GM12878 (cell line): Measurements from ENCODE around the gene MAP2K2. TPM values are rescaled to one million over a fixed set of nuclear protein-coding genes. Genes with fewer than 3 reads are reported as not detected.

ENCODE experiments used
- ATAC-seq: fragments of 200-7000 bp; cut with Tn5 transposase; 3 replicates; pipeline ENCODE4 v1.9.1; 2020; ENCODE audit warnings: mild to moderate bottlenecking, moderate library complexity
- BruUV-seq: library from RNA; stranded (reverse); fragments of 400-500 nt; replicated peaks from 2 replicates; lab custom pipeline; 2021; lab: Mats Ljungman, UMichigan
- CTCF ChIA-PET: fragments of 300-600 bp; sonication (Branson Sonifier 250); formaldehyde crosslinking; extraction: SDS; loops from one replicate; lab custom pipeline; 2021; ENCODE audit warnings: inconsistent platforms; lab: Yijun Ruan, JAX
- POLR2A ChIA-PET: fragments of 350-600 bp; formaldehyde crosslinking; extraction: SDS; loops from one replicate; lab custom pipeline; 2021; ENCODE audit warnings: inconsistent platforms; lab: Charles Lee
- RAD21 ChIA-PET: fragments of 300-600 bp; sonication (Branson Sonifier 250); formaldehyde crosslinking; loops from one replicate; lab custom pipeline; 2023; ENCODE audit warnings: antibody characterized with exemption; ENCODE audit not compliant: unreplicated experiment; lab: Charles Lee
- SMC1A ChIA-PET: fragments of 300-600 bp; sonication (Branson Sonifier 250); formaldehyde crosslinking; loops from one replicate; lab custom pipeline; 2023; ENCODE audit not compliant: unreplicated experiment, uncharacterized antibody; lab: Charles Lee
- DNase-seq: peaks from one replicate; pipeline ENCODE4 v3.0.0-alpha.2; 2011; ENCODE audit warnings: low read depth, low spot score
- FAIRE-seq: peaks from 3 replicates; lab custom pipeline; 2011; peaks lifted over from hg19 to GRCh38; lab: Jason Lieb, UNC
- H2AFZ ChIP-seq: 2 replicates; pipeline ENCODE4 v1.6.0; 2011; ENCODE audit warnings: low read depth, low read length, control low read depth; ENCODE audit not compliant: control insufficient read depth
- H3K27ac ChIP-seq: 2 replicates; pipeline ENCODE4 v1.5.1; 2011; ENCODE audit warnings: control low read depth; ENCODE audit not compliant: control insufficient read depth, insufficient read depth
- H3K27me3 ChIP-seq, 2 experiments: replicated peaks in 1 of 2; 2 replicates each; pipeline versions ENCODE4 v1.6.0 to v1.6.1; 2011; ENCODE audit warnings: low read length in 1 of 2; ENCODE audit not compliant: control insufficient read depth in 2 of 2, insufficient read depth in 2 of 2
- H3K36me3 ChIP-seq, 2 experiments: 2 replicates each; pipeline ENCODE4 v1.5.1; 2011; ENCODE audit warnings: low read length in 1 of 2; ENCODE audit not compliant: control insufficient read depth in 2 of 2, insufficient read depth in 2 of 2
- H3K4me1 ChIP-seq: 2 replicates; pipeline ENCODE4 v1.6.1; 2011; ENCODE audit warnings: mild to moderate bottlenecking, low read length, moderate library complexity, mixed read lengths; ENCODE audit not compliant: control insufficient read depth, insufficient read depth
- H3K4me2 ChIP-seq: 2 replicates; pipeline ENCODE4 v1.6.0; 2011; ENCODE audit warnings: control low read depth; ENCODE audit not compliant: control insufficient read depth, insufficient read depth
- H3K4me3 ChIP-seq: fragments of 200-600 bp; sonication (generic); 2 replicates; pipeline ENCODE4 v1.5.1; 2016
- H3K79me2 ChIP-seq: 2 replicates; pipeline ENCODE4 v1.6.0; 2011; ENCODE audit warnings: low read length; ENCODE audit not compliant: control insufficient read depth, insufficient read depth
- H3K9ac ChIP-seq: 2 replicates; pipeline ENCODE4 v1.8.0; 2011; ENCODE audit warnings: low read length, control low read depth, mixed read lengths; ENCODE audit not compliant: control insufficient read depth, insufficient read depth
- H3K9me3 ChIP-seq: replicated peaks from 3 replicates; pipeline ENCODE4 v1.5.1; 2011; ENCODE audit warnings: mild to moderate bottlenecking, low read length; ENCODE audit not compliant: control insufficient read depth, insufficient read depth
- H4K20me1 ChIP-seq: 2 replicates; pipeline ENCODE4 v1.6.0; 2011; ENCODE audit not compliant: control insufficient read depth, insufficient read depth
- ATF7 ChIP-seq: fragments of 450-650 bp; IDR thresholded peaks from 2 replicates; pipeline ENCODE4 v1.6.1; 2016; ENCODE audit warnings: low read depth, mild to moderate bottlenecking
- BACH1 ChIP-seq: fragments of 450-650 bp; IDR thresholded peaks from 2 replicates; pipeline ENCODE4 v1.6.1; 2017; ENCODE audit warnings: mild to moderate bottlenecking, borderline replicate concordance
- JUNB ChIP-seq: IDR thresholded peaks from 2 replicates; pipeline ENCODE4 v1.6.1; 2016; ENCODE audit warnings: antibody characterized with exemption, mild to moderate bottlenecking
- NKRF ChIP-seq: fragments of 450-650 bp; conservative IDR thresholded peaks from 2 replicates; pipeline ENCODE4 v1.6.1; 2017; ENCODE audit warnings: mild to moderate bottlenecking, moderate library complexity
- REST ChIP-seq: IDR thresholded peaks from 2 replicates; pipeline ENCODE4 v1.6.1; 2012; ENCODE audit warnings: mild to moderate bottlenecking, low read depth, low read length
- WGBS: methylation state at CpG from one replicate; pipeline ENCODE4 v1.1.6; 2016; ENCODE audit warnings: low lambda C conversion rate; ENCODE audit not compliant: insufficient replicate concordance, insufficient coverage; ENCODE audit errors: missing lambda C conversion rate; 5-methylcytosine and 5-hydroxymethylcytosine counted together
- in situ Hi-C: fragments of 300-500 bp; cut with MboI; formaldehyde crosslinking; loops from 9 replicates; pipeline ENCODE4 v1.14.3; 2018; ENCODE audit warnings: mixed read lengths
- intact Hi-C: fragments of 100-400 bp; cut with micrococcal nuclease; formaldehyde crosslinking; loops from one replicate; pipeline ENCODE4 v1.14.2; 2022; ENCODE audit not compliant: unreplicated experiment
- polyA plus RNA-seq, 11 experiments: library from polyadenylated mRNA; depleted of rRNA in 4 of 11; unstranded in 6 of 11; stranded (reverse) in 5 of 11; fragments of >200 nt; fragmentation: Nextera tagmentation in 4 of 11; fragmentation: Illumina TruSeq in 1 of 11; extraction: Ambion mirVana in 4 of 11; extraction: Trizol in 1 of 11; gene quantifications; 1 replicate in 1 of 11; 2 replicates in 10 of 11; pipeline versions ENCODE4 v1.2.1 to v1.2.3, GENCODE V29; 2011 to 2016; ENCODE audit warnings: inconsistent platforms in 2 of 11, missing spikeins in 2 of 11, low read depth in 1 of 11
- total RNA-seq, 4 experiments: library from RNA; depleted of rRNA in 3 of 4; stranded (reverse); fragments of >200 nt in 3 of 4; fragmentation: Illumina TruSeq in 1 of 4; extraction: Trizol in 1 of 4; gene quantifications; 2 replicates each; pipeline versions ENCODE4 v1.2.1 to v1.2.3, GENCODE V29; 2013 to 2021
- TF ChIP-seq, protein P1 (sequence below): fragments of 450-650 bp; IDR thresholded peaks from 2 replicates; pipeline ENCODE4 v1.6.1; 2018; ENCODE audit warnings: mild to moderate bottlenecking, low read depth, moderate library complexity; ENCODE audit not compliant: partially characterized antibody
- TF ChIP-seq, protein P2 (sequence below): fragments of 450-650 bp; IDR thresholded peaks from 2 replicates; pipeline ENCODE4 v1.6.1; 2017; ENCODE audit warnings: low read depth, mild to moderate bottlenecking, moderate library complexity
- TF ChIP-seq, protein P3 (sequence below): fragments of 450-650 bp; IDR thresholded peaks from 2 replicates; pipeline ENCODE4 v1.6.1; 2017; ENCODE audit warnings: mild to moderate bottlenecking

The MAP2K2 gene
- total and polyA plus RNA-seq, 10 of the 15 experiments (the other 5 are each of a cell fraction or from before 2014, with no cell fraction given), result 1.00 to 210 (median 53.5) TPM

DNA sequence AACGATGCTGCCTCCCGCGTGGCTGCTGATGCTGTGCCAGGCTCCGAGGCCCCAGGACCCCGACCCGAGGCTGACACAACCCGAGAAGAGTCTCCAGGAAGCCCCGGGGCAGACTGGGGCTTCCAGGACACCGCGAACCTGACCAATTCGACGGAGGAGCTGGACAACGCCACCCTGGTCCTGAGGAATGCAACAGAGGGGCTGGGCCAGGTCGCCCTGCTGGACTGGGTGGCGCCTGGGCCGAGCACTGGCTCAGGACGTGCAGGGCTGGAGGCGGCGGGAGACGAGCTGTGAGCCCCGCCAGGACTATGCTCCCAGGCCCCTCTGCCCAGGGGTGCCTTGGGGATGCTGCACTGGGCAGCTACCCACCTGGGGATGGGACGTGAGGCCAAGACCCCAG is 47.8 kb upstream of the MAP2K2 start (continued):
- TF ChIP-seq, protein P1, sequence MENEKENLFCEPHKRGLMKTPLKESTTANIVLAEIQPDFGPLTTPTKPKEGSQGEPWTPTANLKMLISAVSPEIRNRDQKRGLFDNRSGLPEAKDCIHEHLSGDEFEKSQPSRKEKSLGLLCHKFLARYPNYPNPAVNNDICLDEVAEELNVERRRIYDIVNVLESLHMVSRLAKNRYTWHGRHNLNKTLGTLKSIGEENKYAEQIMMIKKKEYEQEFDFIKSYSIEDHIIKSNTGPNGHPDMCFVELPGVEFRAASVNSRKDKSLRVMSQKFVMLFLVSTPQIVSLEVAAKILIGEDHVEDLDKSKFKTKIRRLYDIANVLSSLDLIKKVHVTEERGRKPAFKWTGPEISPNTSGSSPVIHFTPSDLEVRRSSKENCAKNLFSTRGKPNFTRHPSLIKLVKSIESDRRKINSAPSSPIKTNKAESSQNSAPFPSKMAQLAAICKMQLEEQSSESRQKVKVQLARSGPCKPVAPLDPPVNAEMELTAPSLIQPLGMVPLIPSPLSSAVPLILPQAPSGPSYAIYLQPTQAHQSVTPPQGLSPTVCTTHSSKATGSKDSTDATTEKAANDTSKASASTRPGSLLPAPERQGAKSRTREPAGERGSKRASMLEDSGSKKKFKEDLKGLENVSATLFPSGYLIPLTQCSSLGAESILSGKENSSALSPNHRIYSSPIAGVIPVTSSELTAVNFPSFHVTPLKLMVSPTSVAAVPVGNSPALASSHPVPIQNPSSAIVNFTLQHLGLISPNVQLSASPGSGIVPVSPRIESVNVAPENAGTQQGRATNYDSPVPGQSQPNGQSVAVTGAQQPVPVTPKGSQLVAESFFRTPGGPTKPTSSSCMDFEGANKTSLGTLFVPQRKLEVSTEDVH, result no peak
- TF ChIP-seq BACH1, result no peak
- TF ChIP-seq, protein P2, sequence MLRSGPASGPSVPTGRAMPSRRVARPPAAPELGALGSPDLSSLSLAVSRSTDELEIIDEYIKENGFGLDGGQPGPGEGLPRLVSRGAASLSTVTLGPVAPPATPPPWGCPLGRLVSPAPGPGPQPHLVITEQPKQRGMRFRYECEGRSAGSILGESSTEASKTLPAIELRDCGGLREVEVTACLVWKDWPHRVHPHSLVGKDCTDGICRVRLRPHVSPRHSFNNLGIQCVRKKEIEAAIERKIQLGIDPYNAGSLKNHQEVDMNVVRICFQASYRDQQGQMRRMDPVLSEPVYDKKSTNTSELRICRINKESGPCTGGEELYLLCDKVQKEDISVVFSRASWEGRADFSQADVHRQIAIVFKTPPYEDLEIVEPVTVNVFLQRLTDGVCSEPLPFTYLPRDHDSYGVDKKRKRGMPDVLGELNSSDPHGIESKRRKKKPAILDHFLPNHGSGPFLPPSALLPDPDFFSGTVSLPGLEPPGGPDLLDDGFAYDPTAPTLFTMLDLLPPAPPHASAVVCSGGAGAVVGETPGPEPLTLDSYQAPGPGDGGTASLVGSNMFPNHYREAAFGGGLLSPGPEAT, result no peak

DNA sequence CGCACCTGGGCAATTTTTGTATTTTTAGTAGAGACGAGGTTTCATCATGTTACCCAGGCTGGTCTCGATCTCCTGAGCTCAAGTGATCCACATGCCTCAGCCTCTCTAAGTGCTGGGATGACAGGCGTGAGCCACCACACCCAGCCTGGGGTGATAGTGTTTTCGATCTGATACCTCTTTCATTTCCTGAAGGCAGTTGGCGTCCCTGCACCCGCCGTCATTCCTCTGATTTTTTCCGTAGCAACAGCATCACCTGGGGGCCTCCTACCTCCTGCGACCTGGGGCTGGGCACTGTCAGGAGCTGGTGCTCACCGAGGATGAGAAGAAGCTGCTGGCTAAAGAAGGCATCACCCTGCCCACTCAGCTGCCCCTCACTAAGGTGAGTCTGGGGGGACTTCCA is 40.3 kb upstream of the MAP2K2 start:
- H2AFZ ChIP-seq, result no peak overlapping the region
- H3K9me3 ChIP-seq, result no peaks in the 10 kb centered on the region
- no peaks in the 10 kb centered on the region for H3K4me1 ChIP-seq
- CTCF ChIA-PET, result interaction anchor here (0.7 to 1.0 kb wide), 3 partner anchors 22 to 37 kb away, joined by 3 read pairs; no protein-coding TSS in a partner anchor
- no peaks in the 10 kb centered on the region for H3K79me2 ChIP-seq
- WGBS, result 46% methylated on average over 11 of the region's 11 CpGs
- H3K9ac ChIP-seq, result no peak overlapping the region
- POLR2A ChIA-PET, result interaction anchor here (0.7 kb wide), 1 partner anchor 260 kb away, joined by 7 read pairs; no protein-coding TSS in a partner anchor
- no peak overlapping the region for H3K4me3 ChIP-seq
- no peaks in the 10 kb centered on the region for H4K20me1 ChIP-seq
- in situ Hi-C loops, result no loop called here
- FAIRE-seq (no peak), ATAC-seq (no peak), DNase-seq (no peak)
- H3K36me3 ChIP-seq, result no peaks in the 10 kb centered on the region
- no TSS peak for BruUV-seq
- no peak overlapping the region for H3K27ac ChIP-seq
- RAD21 ChIA-PET, result interaction anchor here (0.6 to 0.7 kb wide), 2 partner anchors 27 to 255 kb away, joined by 3 to 5 read pairs; no protein-coding TSS in a partner anchor
- intact Hi-C loops, result no loop called here
- H3K27me3 ChIP-seq, result no peaks in the 10 kb centered on the region
- H3K4me2 ChIP-seq, result no peak overlapping the region
- SMC1A ChIA-PET, result no interaction called here
- TF ChIP-seq JUNB (no peak), ATF7 (no peak), NKRF (no peak), REST (no peak)
- TF ChIP-seq, protein P3, sequence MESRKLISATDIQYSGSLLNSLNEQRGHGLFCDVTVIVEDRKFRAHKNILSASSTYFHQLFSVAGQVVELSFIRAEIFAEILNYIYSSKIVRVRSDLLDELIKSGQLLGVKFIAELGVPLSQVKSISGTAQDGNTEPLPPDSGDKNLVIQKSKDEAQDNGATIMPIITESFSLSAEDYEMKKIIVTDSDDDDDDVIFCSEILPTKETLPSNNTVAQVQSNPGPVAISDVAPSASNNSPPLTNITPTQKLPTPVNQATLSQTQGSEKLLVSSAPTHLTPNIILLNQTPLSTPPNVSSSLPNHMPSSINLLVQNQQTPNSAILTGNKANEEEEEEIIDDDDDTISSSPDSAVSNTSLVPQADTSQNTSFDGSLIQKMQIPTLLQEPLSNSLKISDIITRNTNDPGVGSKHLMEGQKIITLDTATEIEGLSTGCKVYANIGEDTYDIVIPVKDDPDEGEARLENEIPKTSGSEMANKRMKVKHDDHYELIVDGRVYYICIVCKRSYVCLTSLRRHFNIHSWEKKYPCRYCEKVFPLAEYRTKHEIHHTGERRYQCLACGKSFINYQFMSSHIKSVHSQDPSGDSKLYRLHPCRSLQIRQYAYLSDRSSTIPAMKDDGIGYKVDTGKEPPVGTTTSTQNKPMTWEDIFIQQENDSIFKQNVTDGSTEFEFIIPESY, result no peak
